Colonic mucosa (tissue), 4 donors: ENCODE measurements around the gene CHMP4A. TPM values are rescaled to one million over a fixed set of nuclear protein-coding genes. Genes with fewer than 3 reads are reported as not detected.

ENCODE experiments used
- DNase-seq: peaks from one replicate; pipeline ENCODE4 v3.0.0-alpha.2; 2020
- H3K27ac ChIP-seq: fragments of 200-600 bp; one replicate; pipeline ENCODE4 v1.8.0; 2021
- H3K27me3 ChIP-seq: fragments of 200-600 bp; one replicate; pipeline ENCODE4 v1.8.0; 2021
- H3K36me3 ChIP-seq: fragments of 200-600 bp; one replicate; pipeline ENCODE4 v1.8.0; 2021
- H3K4me1 ChIP-seq: fragments of 200-600 bp; one replicate; pipeline ENCODE4 v1.8.0; 2021; ENCODE audit warnings: mild to moderate bottlenecking
- H3K4me3 ChIP-seq: fragments of 200-600 bp; one replicate; pipeline ENCODE4 v1.8.0; 2021
- H3K9ac ChIP-seq, 2 donors: one replicate each; pipeline ENCODE4 v1.7.0; 2013; ENCODE audit warnings: control low read depth in 2 of 2, low read depth in 2 of 2, low read length in 2 of 2
- H3K9me3 ChIP-seq: fragments of 200-600 bp; one replicate; pipeline ENCODE4 v1.8.0; 2021
- intact Hi-C: fragments of 100-400 bp; cut with DNase I; formaldehyde crosslinking; loops from one replicate; pipeline ENCODE4 v1.14.1; 2022
- total RNA-seq, 2 donors: library from RNA; stranded (reverse); fragmentation: NEBNext Ultra II Directional in 1 of 2; extraction: Animal tissue kit (Norgen Biotek cat#: 25700) in 1 of 2; gene quantifications; one replicate each; pipeline ENCODE4 v1.2.1, GENCODE V29; 2021
- TF ChIP-seq, protein P1 (sequence below): fragments of 200-600 bp; IDR thresholded peaks from one replicate; pipeline ENCODE4 v1.8.0; 2022; ENCODE audit warnings: antibody characterized with exemption, mild to moderate bottlenecking
- donor health status: healthy.
- donor health status: DM: no; HTN: no; CAD: no.
- donor health status: DM: no; HTN: no; CAD: no.

Gene CHMP4A
- total RNA-seq, 2 donors from 2014 or later = 47.8 to 48.0 TPM

DNA sequence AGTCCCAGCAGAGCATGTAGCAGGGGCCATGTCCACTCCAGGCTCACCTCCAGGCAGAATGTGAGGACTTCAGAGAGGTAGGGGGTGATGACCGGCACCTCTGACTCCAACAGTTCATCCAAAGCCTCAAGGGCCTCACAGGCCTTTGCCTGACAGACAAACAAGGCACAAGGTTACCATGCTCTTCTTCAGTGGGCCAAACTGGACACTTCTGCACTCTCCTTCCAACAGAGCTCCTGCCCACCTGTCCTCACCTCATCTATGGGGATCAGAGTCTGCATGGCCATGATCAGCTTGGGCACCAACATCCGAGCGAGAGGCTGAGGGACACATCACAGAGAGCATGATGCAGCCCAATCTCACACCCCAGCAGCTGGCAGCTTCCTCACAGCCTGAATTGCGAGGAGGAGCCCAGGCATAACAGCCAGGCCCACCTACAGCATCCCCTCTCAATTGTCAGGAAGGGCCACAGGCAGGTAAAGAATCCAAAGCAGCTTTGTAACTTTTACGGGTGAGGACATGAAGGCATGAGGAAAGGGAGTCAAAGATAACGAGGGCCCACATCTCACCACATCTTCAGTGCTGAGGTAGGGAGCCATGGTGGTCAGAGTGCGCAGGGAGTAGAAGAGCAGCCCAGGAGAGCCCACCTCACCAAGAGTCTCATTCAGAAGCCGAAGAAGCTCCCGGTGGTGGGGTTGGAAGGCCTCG is 26.3 kb downstream of the CHMP4A start:
- H3K4me1 ChIP-seq = no peaks in the 10 kb centered on the region
- H3K9ac ChIP-seq = peak overlapping the region; percentile 33 to 79
- H3K27ac ChIP-seq = no peak overlapping the region
- TF ChIP-seq, protein P1, sequence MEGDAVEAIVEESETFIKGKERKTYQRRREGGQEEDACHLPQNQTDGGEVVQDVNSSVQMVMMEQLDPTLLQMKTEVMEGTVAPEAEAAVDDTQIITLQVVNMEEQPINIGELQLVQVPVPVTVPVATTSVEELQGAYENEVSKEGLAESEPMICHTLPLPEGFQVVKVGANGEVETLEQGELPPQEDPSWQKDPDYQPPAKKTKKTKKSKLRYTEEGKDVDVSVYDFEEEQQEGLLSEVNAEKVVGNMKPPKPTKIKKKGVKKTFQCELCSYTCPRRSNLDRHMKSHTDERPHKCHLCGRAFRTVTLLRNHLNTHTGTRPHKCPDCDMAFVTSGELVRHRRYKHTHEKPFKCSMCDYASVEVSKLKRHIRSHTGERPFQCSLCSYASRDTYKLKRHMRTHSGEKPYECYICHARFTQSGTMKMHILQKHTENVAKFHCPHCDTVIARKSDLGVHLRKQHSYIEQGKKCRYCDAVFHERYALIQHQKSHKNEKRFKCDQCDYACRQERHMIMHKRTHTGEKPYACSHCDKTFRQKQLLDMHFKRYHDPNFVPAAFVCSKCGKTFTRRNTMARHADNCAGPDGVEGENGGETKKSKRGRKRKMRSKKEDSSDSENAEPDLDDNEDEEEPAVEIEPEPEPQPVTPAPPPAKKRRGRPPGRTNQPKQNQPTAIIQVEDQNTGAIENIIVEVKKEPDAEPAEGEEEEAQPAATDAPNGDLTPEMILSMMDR = no peak
- H3K27me3 ChIP-seq = no peaks in the 10 kb centered on the region
- H3K9me3 ChIP-seq = no peaks in the 10 kb centered on the region
- no peaks in the 10 kb centered on the region for H3K36me3 ChIP-seq
- H3K4me3 ChIP-seq = no peak overlapping the region
- no peak for DNase-seq
- intact Hi-C loops = no loop called here

DNA sequence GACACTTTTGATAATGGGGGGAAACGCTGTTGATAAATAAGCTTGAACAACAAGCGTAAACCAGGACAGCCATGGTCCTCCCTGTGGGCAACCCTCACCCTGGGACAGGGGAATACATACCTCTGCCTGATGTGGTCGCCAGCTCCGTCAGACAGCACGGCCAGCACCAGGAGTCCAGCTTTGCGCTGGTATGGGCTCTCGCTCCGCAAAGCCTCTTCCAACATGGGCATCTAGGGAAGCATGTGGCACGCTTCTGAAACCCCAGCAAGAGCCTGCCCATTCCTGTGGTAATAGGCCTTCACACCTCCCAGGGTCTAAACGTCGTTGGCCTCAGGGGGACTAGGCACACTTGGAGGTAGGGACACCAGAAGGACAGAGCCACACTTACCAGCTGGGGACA is 27.5 kb downstream of the CHMP4A start:
- Histone ChIP-seq H3K27me3 (no peaks in the 10 kb centered on the region), H3K9ac (no peak overlapping the region), H3K4me3 (no peak overlapping the region), H3K36me3 (no peaks in the 10 kb centered on the region), H3K27ac (no peak overlapping the region), H3K4me1 (no peaks in the 10 kb centered on the region), H3K9me3 (no peaks in the 10 kb centered on the region)
- no peak for DNase-seq
- TF ChIP-seq, protein P1 = no peak
- intact Hi-C loops = no loop called here

DNA sequence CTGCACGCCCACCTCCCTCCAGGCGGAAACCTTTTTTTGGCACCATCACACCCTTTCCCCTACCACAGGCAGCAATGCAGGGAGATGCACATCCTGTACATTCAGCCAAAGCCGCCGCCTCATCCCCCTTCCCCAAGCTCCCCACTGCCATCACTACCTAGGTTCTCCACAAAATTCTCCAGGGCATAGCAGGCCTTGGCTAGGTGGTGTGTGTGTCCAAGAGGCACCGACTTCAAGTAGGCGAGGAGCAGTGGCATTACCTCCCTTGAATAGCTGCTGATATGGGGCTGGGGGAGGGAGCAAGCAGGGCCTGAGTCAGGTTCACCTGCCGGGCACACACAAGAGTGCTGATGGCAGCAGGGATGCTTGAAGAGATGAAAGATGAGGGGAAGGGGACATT is 28.3 kb downstream of the CHMP4A start:
- Histone ChIP-seq H3K9me3 (no peaks in the 10 kb centered on the region), H3K27me3 (no peaks in the 10 kb centered on the region), H3K4me1 (no peaks in the 10 kb centered on the region), H3K4me3 (no peak overlapping the region), H3K27ac (no peak overlapping the region), H3K36me3 (no peaks in the 10 kb centered on the region), H3K9ac (no peak overlapping the region)
- intact Hi-C loops = no loop called here
- no peak for DNase-seq
- TF ChIP-seq, protein P1 = no peak

DNA sequence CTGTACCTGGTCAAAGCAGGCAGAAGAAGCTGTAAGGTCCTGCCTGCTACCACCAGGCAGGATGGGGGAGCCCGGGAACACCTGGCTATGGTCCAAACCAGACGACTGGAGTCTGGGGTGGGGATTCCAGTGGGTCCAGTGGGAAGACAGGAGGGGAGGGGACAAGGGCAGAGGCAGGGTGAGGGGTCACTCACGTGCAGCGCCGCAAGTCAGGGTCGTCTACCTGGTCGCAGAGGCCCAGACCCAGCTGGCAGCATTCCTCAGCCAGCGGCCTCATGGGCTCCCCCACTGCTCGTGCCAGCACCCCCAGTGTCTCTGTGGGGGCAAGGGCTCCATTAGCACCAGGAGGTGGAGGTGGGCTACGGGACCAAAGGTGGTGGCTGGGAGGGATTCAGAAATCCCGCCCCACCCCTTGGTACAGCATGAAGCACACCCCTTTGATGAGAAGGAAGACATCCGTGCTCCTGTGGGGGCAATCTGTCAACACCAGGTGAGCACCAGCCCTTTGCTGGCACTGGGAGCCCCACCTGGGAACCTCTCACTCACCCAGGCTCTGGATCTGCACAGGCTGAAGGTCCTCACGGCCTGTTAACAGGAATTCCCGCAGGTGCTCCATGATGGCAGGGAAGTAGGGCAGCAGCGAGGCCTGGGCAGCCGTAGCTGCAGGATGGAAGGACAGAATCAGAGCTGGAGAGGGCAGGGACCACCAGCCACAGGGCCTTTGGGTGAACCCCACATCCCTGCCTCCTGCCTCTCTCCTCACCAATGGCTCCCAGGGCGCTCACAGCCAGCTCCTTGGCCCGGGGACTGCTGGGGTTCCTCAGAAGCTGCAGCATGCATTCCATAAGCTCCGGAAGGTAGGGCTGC is 29.0 kb downstream of the CHMP4A start:
- no peaks in the 10 kb centered on the region for H3K36me3 ChIP-seq
- TF ChIP-seq, protein P1 = no peak
- H3K4me1 ChIP-seq = no peaks in the 10 kb centered on the region

DNA sequence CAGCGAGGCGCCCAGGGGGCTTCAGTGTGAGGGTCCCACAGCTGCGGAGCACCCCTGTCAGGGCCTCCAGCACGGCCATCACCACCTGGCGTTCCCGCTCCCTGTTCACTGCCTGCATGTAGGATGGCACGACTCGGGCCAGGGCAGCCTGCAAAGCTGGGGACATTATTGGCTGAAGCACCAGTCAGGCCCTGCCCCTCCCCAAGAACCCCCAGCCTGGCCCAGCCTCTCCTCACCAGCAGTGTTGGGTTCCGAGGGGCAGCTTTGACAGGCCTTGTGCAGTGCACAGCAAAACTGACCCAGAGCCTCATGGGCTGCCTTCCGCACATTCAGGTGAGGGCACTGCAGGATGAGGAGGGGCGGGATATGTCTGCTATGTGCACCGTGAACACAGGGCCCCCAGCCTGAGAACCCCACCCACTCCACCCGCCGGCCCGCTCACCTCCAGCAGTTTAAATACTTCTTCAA is 30.2 kb downstream of the CHMP4A start:
- TF ChIP-seq, protein P1 = no peak
- H3K27me3 ChIP-seq = no peaks in the 10 kb centered on the region
- H3K36me3 ChIP-seq = no peaks in the 10 kb centered on the region
- no peak overlapping the region for H3K4me3 ChIP-seq
- intact Hi-C loops = no loop called here
- H3K27ac ChIP-seq = no peak overlapping the region
- H3K9ac ChIP-seq = peak overlapping the region in 1 of 2 donors; percentile 35
- H3K9me3 ChIP-seq = no peaks in the 10 kb centered on the region
- no peaks in the 10 kb centered on the region for H3K4me1 ChIP-seq
- no peak for DNase-seq

More for the DNA sequence above, 29.0 kb downstream of the CHMP4A start:
- Histone ChIP-seq H3K27ac (no peak overlapping the region), H3K27me3 (no peaks in the 10 kb centered on the region), H3K4me3 (no peak overlapping the region), H3K9ac (no peak overlapping the region), H3K9me3 (no peaks in the 10 kb centered on the region)
- intact Hi-C loops = no loop called here
- DNase-seq = no peak
